ENCODE measurements around the gene RBM33. TPM values are rescaled to one million over a fixed set of nuclear protein-coding genes. Genes with fewer than 3 reads are reported as not detected.

Gene RBM33
- total RNA-seq, 1 donor from 2014 or later = 117 TPM

DNA sequence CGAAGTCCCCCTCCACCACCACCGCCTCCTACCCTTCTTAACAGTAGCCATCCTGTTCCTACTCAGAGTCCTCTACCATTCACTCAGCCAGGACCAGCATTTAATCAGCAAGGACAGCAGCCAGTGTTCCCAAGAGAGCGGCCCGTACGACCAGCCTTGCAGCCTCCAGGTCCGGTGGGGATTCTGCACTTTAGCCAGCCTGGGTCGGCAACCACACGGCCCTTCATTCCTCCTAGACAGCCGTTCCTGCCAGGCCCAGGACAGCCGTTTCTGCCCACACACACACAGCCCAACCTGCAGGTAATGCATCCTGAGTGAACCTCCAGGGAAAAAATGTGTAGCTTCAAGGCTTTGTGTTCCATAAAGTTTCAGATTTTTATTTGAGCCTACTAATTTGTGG is 93.6 kb downstream of the RBM33 start:
- no peak for DNase-seq
- ChIA-PET CTCF (interaction anchor here (12.6 kb wide), 1 partner anchor 140 kb away, joined by 123 read pairs; no protein-coding TSS in a partner anchor), POLR2A (interaction anchor here (0.6 kb wide), 1 partner anchor 56 kb away, joined by 6 read pairs; no protein-coding TSS in a partner anchor)
- H3K27me3 Mint-ChIP-seq = no peaks in the 10 kb centered on the region
- peaks cover 59% of the 10 kb centered on the region for H3K4me1 Mint-ChIP-seq
- H3K9me3 Mint-ChIP-seq = no peaks in the 10 kb centered on the region
- TF ChIP-seq, protein P1, sequence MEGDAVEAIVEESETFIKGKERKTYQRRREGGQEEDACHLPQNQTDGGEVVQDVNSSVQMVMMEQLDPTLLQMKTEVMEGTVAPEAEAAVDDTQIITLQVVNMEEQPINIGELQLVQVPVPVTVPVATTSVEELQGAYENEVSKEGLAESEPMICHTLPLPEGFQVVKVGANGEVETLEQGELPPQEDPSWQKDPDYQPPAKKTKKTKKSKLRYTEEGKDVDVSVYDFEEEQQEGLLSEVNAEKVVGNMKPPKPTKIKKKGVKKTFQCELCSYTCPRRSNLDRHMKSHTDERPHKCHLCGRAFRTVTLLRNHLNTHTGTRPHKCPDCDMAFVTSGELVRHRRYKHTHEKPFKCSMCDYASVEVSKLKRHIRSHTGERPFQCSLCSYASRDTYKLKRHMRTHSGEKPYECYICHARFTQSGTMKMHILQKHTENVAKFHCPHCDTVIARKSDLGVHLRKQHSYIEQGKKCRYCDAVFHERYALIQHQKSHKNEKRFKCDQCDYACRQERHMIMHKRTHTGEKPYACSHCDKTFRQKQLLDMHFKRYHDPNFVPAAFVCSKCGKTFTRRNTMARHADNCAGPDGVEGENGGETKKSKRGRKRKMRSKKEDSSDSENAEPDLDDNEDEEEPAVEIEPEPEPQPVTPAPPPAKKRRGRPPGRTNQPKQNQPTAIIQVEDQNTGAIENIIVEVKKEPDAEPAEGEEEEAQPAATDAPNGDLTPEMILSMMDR (IDR thresholded peaks at IDR 0.05) = no peak
- H3K4me3 Mint-ChIP-seq = no peak overlapping the region
- H3K36me3 Mint-ChIP-seq (ENCODE audit: low read depth) = peaks cover 77% of the 10 kb centered on the region
- intact Hi-C loops (cut with micrococcal nuclease) = loop anchor here (1.0 to 2.0 kb wide), 4 partner anchors 13 to 811 kb away; no protein-coding TSS in a partner anchor
- H3K27ac Mint-ChIP-seq = no peak overlapping the region
- ATAC-seq (ENCODE audit: low read depth) = no peak

DNA sequence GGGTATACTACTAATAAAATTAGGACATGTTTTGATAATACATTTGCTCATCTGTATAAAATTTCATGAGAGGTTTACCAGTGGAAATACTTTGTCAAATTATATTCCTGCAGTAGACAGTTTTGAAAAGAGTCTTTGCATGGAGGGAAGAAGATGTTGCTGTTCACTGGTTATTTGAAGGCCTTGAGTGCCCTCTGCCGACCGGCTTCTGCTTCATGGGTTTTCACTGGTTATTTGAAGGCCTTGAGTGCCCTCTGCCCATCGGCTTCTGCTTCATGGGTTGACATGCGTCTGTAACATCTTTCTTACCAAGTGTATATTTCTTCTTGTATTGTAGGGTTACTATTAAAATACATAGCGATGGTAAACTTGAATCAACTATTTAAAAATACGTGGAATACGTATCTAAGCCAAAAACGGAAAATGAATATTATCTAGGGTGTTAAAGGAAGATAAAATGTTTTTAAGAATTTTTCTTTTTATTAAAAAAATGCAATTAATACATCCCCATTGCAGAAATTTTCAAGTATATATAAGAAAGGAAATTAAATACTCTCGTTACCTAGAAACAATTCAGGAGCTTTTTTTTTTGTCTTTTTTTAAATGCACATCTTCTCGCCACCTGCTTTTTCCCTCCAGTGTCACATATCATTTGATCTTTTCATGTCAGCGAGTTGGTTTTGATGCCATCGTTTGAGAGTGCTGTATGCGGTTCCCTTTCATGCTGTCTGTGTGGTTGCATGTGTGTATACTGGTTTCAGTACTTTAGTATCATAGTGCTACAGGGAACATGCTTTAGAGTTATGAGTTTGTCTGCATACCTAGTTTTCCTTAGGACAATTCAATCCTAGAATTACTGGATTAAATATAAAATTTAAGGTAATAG is 94.4 kb downstream of the RBM33 start:
- ATAC-seq (ENCODE audit: low read depth) (peak; percentile 64), DNase-seq (peak; percentile 42)
- Mint-ChIP-seq H3K27me3 (no peaks in the 10 kb centered on the region), H3K36me3 (ENCODE audit: low read depth) (peaks cover 78% of the 10 kb centered on the region), H3K4me1 (peaks cover 58% of the 10 kb centered on the region), H3K4me3 (no peak overlapping the region), H3K27ac (no peak overlapping the region), H3K9me3 (no peaks in the 10 kb centered on the region)
- CTCF ChIA-PET = interaction anchor here (0.7 to 12.6 kb wide), 2 partner anchors 136 to 141 kb away, joined by 3 to 123 read pairs; no protein-coding TSS in a partner anchor
- intact Hi-C loops (cut with micrococcal nuclease) = loop anchor here (1.0 to 2.0 kb wide), 4 partner anchors 14 to 812 kb away; no protein-coding TSS in a partner anchor
- POLR2A ChIA-PET = no interaction called here
- TF ChIP-seq, protein P1 (IDR thresholded peaks at IDR 0.05) = peak; percentile 30

DNA sequence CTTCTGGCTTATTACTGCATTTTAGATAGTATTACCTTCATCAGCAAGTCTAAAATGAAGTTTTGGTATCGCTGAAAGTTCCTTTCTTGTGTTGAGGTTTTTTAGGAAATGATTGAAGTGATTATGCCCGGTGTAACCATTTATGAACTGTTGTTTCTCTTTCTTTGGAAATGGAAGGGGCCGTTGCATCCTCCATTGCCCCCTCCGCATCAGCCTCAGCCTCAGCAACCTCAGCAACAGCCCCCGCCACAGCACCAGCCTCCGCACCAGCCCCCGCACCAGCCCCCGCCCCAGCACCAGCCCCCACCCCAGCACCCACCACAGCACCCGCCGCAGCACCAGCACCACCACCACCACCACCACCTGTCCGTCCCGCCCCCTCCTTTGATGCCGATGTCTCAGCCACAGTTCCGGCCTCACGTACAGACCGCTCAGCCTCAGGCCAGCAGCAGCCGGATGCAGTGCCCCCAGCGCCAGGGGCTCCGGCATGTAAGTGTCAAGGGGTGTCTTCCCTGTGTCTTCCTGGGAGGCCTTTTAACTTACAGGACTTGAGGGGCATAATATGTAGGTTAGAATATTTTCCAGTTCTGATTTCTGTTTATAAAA is 95.2 kb downstream of the RBM33 start:
- intact Hi-C loops (cut with micrococcal nuclease) = loop anchor here (2.0 kb wide), 1 partner anchor 15 kb away; no protein-coding TSS in a partner anchor
- TF ChIP-seq, protein P1 (IDR thresholded peaks at IDR 0.05) = no peak
- no peak for ATAC-seq (ENCODE audit: low read depth)
- H3K36me3 Mint-ChIP-seq (ENCODE audit: low read depth) = peaks cover 77% of the 10 kb centered on the region
- no peak for DNase-seq
- H3K4me1 Mint-ChIP-seq = peaks cover 50% of the 10 kb centered on the region
- CTCF ChIA-PET = interaction anchor here (0.7 to 12.6 kb wide), 2 partner anchors 137 to 141 kb away, joined by 3 to 123 read pairs; no protein-coding TSS in a partner anchor
- POLR2A ChIA-PET = no interaction called here
- no peaks in the 10 kb centered on the region for H3K9me3 Mint-ChIP-seq
- H3K27me3 Mint-ChIP-seq = no peaks in the 10 kb centered on the region
- H3K27ac Mint-ChIP-seq = no peak overlapping the region
- H3K4me3 Mint-ChIP-seq = no peak overlapping the region

DNA sequence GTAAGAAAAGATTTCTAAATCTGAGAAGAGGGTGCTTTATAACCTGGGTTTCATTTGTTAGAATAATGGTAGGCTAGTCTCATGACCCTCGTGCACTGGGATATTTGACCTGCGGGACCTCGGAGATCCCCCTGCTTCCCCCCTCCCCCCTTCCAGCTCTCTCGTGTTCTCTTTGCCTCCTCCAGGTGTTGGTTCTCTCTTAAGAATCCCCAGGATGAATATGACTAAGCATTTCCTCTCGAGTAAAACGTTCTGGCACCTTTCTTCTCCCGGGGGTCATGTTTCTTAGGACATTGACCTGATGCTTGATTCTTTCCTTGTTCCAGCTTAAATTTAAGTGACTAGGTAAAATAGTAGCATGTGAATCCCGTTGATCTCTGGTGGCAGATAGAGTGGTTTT is 96.6 kb downstream of the RBM33 start:
- intact Hi-C loops (cut with micrococcal nuclease) = no loop called here
- ATAC-seq (ENCODE audit: low read depth) = no peak
- no peak for DNase-seq
- Mint-ChIP-seq H3K27me3 (no peaks in the 10 kb centered on the region), H3K36me3 (ENCODE audit: low read depth) (peaks cover 85% of the 10 kb centered on the region), H3K4me3 (no peak overlapping the region), H3K9me3 (no peaks in the 10 kb centered on the region), H3K4me1 (peaks cover 40% of the 10 kb centered on the region), H3K27ac (peak overlapping the region; percentile 65)
- ChIA-PET POLR2A (no interaction called here), CTCF (interaction anchor here (0.8 to 12.6 kb wide), 3 partner anchors 22 to 813 kb away, joined by 3 to 123 read pairs (median 5); no protein-coding TSS in a partner anchor)
- TF ChIP-seq, protein P1 (IDR thresholded peaks at IDR 0.05) = no peak
